PC-3 (cell line): ENCODE measurements around the gene C1orf21. TPM values are rescaled to one million over a fixed set of nuclear protein-coding genes. Genes with fewer than 3 reads are reported as not detected.

ENCODE experiments used
- ATAC-seq: fragments of 200-7000 bp; cut with Tn5 transposase; 2 replicates; pipeline ENCODE4 v1.9.1; 2020; ENCODE audit warnings: mild to moderate bottlenecking, moderate library complexity
- BruUV-seq: library from RNA; stranded (reverse); fragments of 400-500 nt; replicated peaks from 2 replicates; lab custom pipeline; 2021; lab: Mats Ljungman, UMichigan
- CTCF ChIA-PET: fragments of 300-600 bp; sonication (Branson Sonifier 250); formaldehyde crosslinking; loops from one replicate; lab custom pipeline; 2022; ENCODE audit warnings: antibody characterized with exemption; lab: Charles Lee
- POLR2A ChIA-PET: fragments of 300-600 bp; sonication (Branson Sonifier 250); formaldehyde crosslinking; loops from one replicate; lab custom pipeline; 2022; ENCODE audit warnings: antibody characterized with exemption; ENCODE audit not compliant: unreplicated experiment; lab: Charles Lee
- DNase-seq: peaks from one replicate; pipeline ENCODE4 v3.0.0-alpha.2; 2015
- H2AFZ ChIP-seq: fragments of 300-600 bp; sonication (generic); 2 replicates; pipeline ENCODE4 v1.6.0; 2016; ENCODE audit warnings: antibody characterized with exemption, low read length
- H3F3A ChIP-seq: fragments of 300-600 bp; sonication (generic); one replicate; pipeline ENCODE4 v1.6.0; 2017; ENCODE audit warnings: antibody characterized with exemption, low read length, control low read depth, mild to moderate bottlenecking; ENCODE audit not compliant: unreplicated experiment
- H3K27ac ChIP-seq: fragments of 300-600 bp; sonication (generic); 2 replicates; pipeline ENCODE4 v1.5.1; 2016; ENCODE audit warnings: mild to moderate bottlenecking, low read length
- H3K27me3 ChIP-seq: fragments of 300-600 bp; sonication (generic); 2 replicates; pipeline ENCODE4 v1.6.1; 2016; ENCODE audit warnings: low read length, mixed read lengths
- H3K36me3 ChIP-seq: fragments of 300-600 bp; sonication (generic); 2 replicates; pipeline ENCODE4 v1.6.1; 2016; ENCODE audit warnings: low read depth, mixed run types, low read length, mixed read lengths
- H3K4me1 ChIP-seq: fragments of 300-600 bp; sonication (generic); 2 replicates; pipeline ENCODE4 v1.5.1; 2016; ENCODE audit warnings: low read length; ENCODE audit not compliant: insufficient read depth
- H3K4me2 ChIP-seq: fragments of 300-600 bp; sonication (generic); 2 replicates; pipeline ENCODE4 v1.6.0; 2016; ENCODE audit warnings: low read length
- H3K4me3 ChIP-seq: fragments of 300-600 bp; sonication (generic); 2 replicates; pipeline ENCODE4 v1.5.1; 2016; ENCODE audit warnings: mild to moderate bottlenecking, low read length, mixed read lengths
- H3K79me2 ChIP-seq: fragments of 300-600 bp; sonication (generic); 2 replicates; pipeline ENCODE4 v1.6.1; 2017; ENCODE audit warnings: low read length, mixed read lengths
- H3K9ac ChIP-seq: fragments of 300-600 bp; sonication (generic); 2 replicates; pipeline ENCODE4 v1.6.0; 2016; ENCODE audit warnings: mild to moderate bottlenecking, low read length
- H3K9me2 ChIP-seq: fragments of 300-600 bp; sonication (generic); replicated peaks from 2 replicates; pipeline ENCODE4 v1.6.1; 2016; ENCODE audit warnings: mixed run types, low read length, mixed read lengths
- H3K9me3 ChIP-seq: fragments of 300-600 bp; sonication (generic); 2 replicates; pipeline ENCODE4 v1.6.1; 2016; ENCODE audit warnings: low read length, mixed read lengths
- H4K20me1 ChIP-seq: fragments of 300-600 bp; sonication (generic); 2 replicates; pipeline ENCODE4 v1.6.1; 2016; ENCODE audit warnings: low read length, mixed read lengths
- CTCF ChIP-seq: fragments of 300-600 bp; sonication (generic); conservative IDR thresholded peaks from 2 replicates; pipeline ENCODE4 v1.5.1; 2017; ENCODE audit warnings: antibody characterized with exemption, low read depth, mild to moderate bottlenecking, low read length
- EZH2 ChIP-seq: fragments of 300-600 bp; sonication (generic); IDR thresholded peaks from one replicate; pipeline ENCODE4 v1.6.1; 2017; ENCODE audit warnings: antibody characterized with exemption, mild to moderate bottlenecking, low read length; ENCODE audit not compliant: unreplicated experiment
- EZH2phosphoT487 ChIP-seq: fragments of 300-600 bp; sonication (generic); IDR thresholded peaks from 2 replicates; pipeline ENCODE4 v1.6.1; 2018; ENCODE audit warnings: mild to moderate bottlenecking, antibody characterized with exemption, low read length, borderline replicate concordance
- intact Hi-C: fragments of 100-400 bp; cut with micrococcal nuclease; formaldehyde crosslinking; loops from 2 replicates; pipeline ENCODE4 v1.9.0; 2023
- total RNA-seq: library from RNA; depleted of rRNA; stranded (reverse); fragments of >200 nt; gene quantifications from 2 replicates; pipeline ENCODE4 v1.2.3, GENCODE V29; 2014

C1orf21 gene
- total RNA-seq, 1 experiment from 2014 or later = 1.3 TPM

- no TSS peak for BruUV-seq
- CTCF ChIA-PET = no interaction called here
- no peak overlapping the region for H3K27ac ChIP-seq
- no peaks in the 10 kb centered on the region for H3K36me3 ChIP-seq
- TF ChIP-seq EZH2phosphoT487 (no peak), EZH2 (no peak), CTCF (no peak)
- no peak overlapping the region for H2AFZ ChIP-seq
- no peak overlapping the region for H3K4me3 ChIP-seq
- no peaks in the 10 kb centered on the region for H3K9me2 ChIP-seq
- H3K27me3 ChIP-seq = no peaks in the 10 kb centered on the region
- H3K9ac ChIP-seq = no peak overlapping the region
- POLR2A ChIA-PET = no interaction called here
- ATAC-seq (no peak), DNase-seq (no peak)
- H3K9me3 ChIP-seq = no peaks in the 10 kb centered on the region
- no peaks in the 10 kb centered on the region for H3K79me2 ChIP-seq
- no peak overlapping the region for H3K4me2 ChIP-seq
- H3F3A ChIP-seq = no peaks in the 10 kb centered on the region
- no peaks in the 10 kb centered on the region for H4K20me1 ChIP-seq
- no peaks in the 10 kb centered on the region for H3K4me1 ChIP-seq
- intact Hi-C loops = no loop called here
These were observed 75.3 kb downstream of the C1orf21 start for GRCh38 chr1:184462155-184462554.

- CTCF ChIA-PET = interaction anchor here (0.6 kb wide), 1 partner anchor 93 kb away, joined by 5 read pairs; no protein-coding TSS in a partner anchor
- no peak for DNase-seq
These were observed 76.2 kb downstream of the C1orf21 start for GRCh38 chr1:184462990-184463389.

GRCh38 chr1:184463680-184464079 lies 76.9 kb downstream of the C1orf21 start:
- intact Hi-C loops = no loop called here
- no peak for ATAC-seq
- ChIA-PET POLR2A (no interaction called here), CTCF (no interaction called here)
- no peak for DNase-seq
- no TSS peak for BruUV-seq
- Histone ChIP-seq H3K9me3 (no peaks in the 10 kb centered on the region), H3K27me3 (no peaks in the 10 kb centered on the region), H3K4me3 (no peak overlapping the region), H3K9me2 (no peaks in the 10 kb centered on the region), H4K20me1 (no peaks in the 10 kb centered on the region), H2AFZ (no peak overlapping the region), H3K79me2 (no peaks in the 10 kb centered on the region), H3F3A (no peaks in the 10 kb centered on the region), H3K36me3 (no peaks in the 10 kb centered on the region), H3K4me1 (no peaks in the 10 kb centered on the region), H3K4me2 (no peak overlapping the region), H3K27ac (no peak overlapping the region), H3K9ac (no peak overlapping the region)
- TF ChIP-seq CTCF (no peak), EZH2 (no peak), EZH2phosphoT487 (no peak)

More at GRCh38 chr1:184462990-184463389, 76.2 kb downstream of the C1orf21 start:
- TF ChIP-seq CTCF (no peak), EZH2phosphoT487 (no peak), EZH2 (no peak)
- Histone ChIP-seq H3K4me2 (no peak overlapping the region), H3K9me3 (no peaks in the 10 kb centered on the region), H3K27me3 (no peaks in the 10 kb centered on the region), H3K79me2 (no peaks in the 10 kb centered on the region), H3K9ac (no peak overlapping the region), H3K36me3 (no peaks in the 10 kb centered on the region), H3K9me2 (no peaks in the 10 kb centered on the region), H3K27ac (no peak overlapping the region), H3F3A (no peaks in the 10 kb centered on the region), H3K4me3 (no peak overlapping the region), H4K20me1 (no peaks in the 10 kb centered on the region), H2AFZ (no peak overlapping the region), H3K4me1 (no peaks in the 10 kb centered on the region)
- no TSS peak for BruUV-seq
- ATAC-seq = no peak
- POLR2A ChIA-PET = no interaction called here
- intact Hi-C loops = no loop called here
